ENCODE measurements around the gene SFXN5. TPM values are rescaled to one million over a fixed set of nuclear protein-coding genes. Genes with fewer than 3 reads are reported as not detected.

Gene SFXN5
- total RNA-seq, 1 donor from 2014 or later, result 9.7 TPM

DNA sequence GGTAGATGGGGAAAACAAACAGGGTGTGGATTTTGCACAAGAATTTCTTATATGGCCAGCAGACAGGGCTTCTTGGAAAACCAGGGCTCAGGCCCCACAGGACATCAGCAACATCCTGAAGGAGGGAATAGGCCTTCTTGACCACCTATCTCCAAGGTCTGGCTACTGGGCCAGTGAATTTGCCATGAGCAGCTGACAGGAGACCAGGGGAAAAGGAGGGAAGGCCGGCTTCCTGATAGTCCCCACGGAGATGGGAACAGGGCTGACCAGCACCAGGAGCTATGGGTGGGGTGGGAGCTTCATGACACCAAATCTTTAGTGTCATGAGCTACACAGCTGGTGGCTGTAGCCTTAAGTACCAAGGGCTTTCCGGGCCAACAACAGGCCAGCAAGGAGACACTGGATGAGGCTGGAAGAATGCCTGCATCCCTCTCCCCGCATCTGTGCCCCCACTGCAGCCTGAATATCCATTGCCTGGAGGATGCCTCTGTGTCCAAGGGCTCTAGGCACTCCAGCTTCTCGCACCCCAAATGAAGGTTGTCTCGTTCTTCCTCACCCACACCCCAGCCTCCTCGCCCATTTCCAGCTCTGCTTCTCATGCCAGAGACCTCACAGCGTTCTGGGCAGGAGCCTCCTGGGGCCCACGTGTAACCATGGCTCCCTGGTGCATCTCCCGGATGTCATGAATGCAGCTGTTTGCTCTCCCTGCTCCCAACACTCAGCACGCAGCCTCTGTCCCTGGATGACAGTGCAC is 79.4 kb downstream of the SFXN5 start:
- no peak for DNase-seq
- intact Hi-C loops (cut with DNase I), result loop anchor here (5.0 kb wide), 1 partner anchor 170 kb away; no protein-coding TSS in a partner anchor
- ATAC-seq (ENCODE audit: poor library complexity), result no peak

DNA sequence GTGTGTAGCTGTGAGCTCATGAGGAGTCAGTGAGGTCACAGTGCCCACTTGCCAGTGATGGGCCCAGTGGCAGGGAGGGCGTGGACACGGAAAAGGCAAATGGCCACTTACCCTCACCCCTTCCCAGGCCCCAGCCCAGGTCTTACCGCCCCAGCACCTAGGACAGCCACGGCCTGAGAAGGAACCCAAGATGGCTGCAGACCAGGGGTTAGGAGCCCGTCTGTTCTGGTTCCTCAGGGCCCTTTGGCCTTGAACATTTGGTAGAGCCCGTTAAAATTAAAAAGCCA is 80.1 kb downstream of the SFXN5 start:
- DNase-seq, result no peak

DNA sequence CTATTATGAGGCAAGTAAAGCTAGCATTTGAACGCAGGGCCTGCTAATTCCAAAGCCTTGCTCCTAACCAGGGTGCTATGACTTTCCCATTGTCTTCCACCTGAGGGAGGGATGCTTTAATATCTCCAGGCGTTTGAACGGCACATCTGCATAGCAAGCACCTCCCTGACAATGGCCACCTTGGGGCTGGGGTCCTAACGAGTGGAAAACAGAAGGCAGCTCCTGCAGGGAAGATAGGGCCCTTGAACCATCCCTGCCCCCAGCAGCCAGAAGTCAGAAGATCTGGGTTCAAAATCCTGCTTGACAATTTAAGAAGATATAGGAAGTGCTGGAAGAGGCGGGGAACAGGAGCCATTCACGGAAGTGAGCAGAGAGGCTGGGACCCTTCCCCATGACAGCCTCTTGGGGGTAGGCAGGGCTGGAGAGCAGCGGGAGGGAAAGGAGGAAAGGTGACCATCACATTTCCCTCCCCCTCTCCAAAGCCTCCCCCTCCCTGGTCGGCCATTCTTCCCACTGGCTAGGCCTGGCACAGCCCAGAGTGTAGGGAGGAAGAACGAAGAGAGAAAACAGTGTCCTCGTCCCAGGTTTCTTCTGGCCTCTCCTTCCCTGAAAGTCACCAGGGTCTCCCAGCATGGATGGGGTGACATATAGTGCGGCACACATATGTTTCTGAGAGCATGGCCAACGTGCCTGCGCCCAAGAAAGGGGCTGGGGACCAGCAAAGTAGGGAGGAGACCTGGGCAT is 80.6 kb downstream of the SFXN5 start:
- ATAC-seq (ENCODE audit: poor library complexity) (no peak), DNase-seq (no peak)
- intact Hi-C loops (cut with DNase I), result loop anchor here (5.0 kb wide), 1 partner anchor 171 kb away; no protein-coding TSS in a partner anchor

More for the DNA sequence above, 80.1 kb downstream of the SFXN5 start:
- intact Hi-C loops (cut with DNase I), result loop anchor here (5.0 kb wide), 1 partner anchor 171 kb away; no protein-coding TSS in a partner anchor
- ATAC-seq (ENCODE audit: poor library complexity), result no peak

DNA sequence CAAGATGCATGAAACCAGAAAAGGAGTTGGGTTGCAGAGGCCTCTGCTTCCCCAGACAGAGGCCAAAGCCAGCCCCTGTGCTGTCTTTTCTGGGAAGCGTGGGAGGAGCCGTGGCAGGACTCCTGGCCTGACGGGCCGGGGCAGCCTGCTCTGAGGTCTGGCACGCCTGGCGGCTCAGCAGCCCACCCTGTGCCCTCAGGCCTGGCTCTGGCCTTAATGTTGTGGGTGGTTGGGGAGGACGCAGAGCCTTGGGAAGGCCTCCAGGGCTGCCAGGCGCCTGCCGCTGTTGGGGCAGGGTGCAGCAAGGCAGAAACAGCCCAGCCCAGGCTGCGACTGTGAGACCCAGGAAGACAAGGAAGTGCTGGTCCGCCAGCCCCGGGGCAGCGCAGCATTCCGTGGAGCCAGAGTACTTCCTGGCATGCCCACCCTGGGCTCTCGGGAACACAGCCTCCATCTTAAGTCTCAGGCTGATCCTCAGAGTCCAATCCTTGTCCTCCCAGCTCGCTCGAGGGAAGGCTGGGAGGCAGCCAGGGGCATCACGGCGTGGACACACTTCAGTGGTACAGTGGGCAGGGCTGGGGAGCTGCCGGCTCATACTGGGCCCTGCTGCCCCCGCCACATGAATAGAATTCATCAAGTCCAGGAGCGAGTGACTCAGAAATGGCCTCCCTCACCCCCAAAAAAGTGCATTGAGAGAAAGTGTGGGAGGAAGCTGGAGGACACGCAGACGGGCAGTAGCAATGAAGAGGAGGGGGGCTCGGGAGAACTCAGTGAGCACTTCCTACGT is 81.5 kb downstream of the SFXN5 start:
- peak; percentile 72 for ATAC-seq (ENCODE audit: poor library complexity)
- peak; percentile 63 for DNase-seq
- intact Hi-C loops (cut with DNase I), result loop anchor here (5.0 kb wide), 1 partner anchor 172 kb away; no protein-coding TSS in a partner anchor

DNA sequence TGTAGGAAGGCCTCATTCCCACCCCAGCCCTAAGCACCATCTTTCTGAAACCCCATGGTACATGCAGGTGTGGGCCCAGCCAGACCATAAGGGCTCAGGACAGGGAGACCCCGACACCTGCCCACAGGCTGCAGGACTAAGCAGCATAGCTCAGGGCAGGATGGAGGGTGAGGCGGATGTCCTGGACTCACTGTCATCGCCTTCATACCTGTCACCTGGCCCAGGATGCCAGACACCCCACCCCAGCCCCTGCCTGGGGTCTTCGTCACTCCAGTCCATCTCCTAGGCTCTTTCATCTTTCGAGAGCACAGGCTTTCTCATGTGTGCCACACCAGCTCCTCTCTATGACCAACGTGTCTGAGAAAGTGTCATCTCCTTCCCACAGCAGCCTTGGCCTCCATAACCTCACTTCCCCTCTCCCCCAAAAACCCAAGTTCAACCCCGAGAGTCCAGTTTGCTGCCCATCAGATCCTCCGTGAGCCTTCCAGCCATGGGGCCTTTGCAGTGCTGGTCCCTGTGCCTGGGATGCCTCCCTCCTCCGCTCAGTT is 82.7 kb downstream of the SFXN5 start:
- DNase-seq, result no peak
- intact Hi-C loops (cut with DNase I), result no loop called here

DNA sequence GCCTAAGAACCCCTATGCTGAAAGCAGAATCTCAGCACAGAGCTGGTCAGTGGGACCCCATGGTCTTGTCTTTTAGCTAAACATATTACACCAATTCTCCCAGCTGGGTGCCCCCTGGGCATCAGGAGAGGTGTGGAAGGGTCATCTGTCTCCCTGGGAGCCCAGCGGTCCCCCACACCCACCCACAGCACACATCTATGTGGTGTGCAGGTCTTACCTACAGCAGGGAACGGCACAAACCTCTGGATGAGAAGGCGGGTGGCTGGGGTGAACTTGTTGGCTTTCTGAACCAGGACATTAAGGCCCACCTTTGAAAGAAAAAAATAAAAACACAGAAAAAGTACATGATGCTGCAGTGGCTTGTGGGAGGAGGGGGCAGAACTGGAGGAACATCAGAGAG is 83.5 kb downstream of the SFXN5 start:
- DNase-seq (no peak), ATAC-seq (ENCODE audit: poor library complexity) (no peak)
- intact Hi-C loops (cut with DNase I), result no loop called here

More for the DNA sequence above, 82.7 kb downstream of the SFXN5 start:
- ATAC-seq (ENCODE audit: poor library complexity), result no peak

DNA sequence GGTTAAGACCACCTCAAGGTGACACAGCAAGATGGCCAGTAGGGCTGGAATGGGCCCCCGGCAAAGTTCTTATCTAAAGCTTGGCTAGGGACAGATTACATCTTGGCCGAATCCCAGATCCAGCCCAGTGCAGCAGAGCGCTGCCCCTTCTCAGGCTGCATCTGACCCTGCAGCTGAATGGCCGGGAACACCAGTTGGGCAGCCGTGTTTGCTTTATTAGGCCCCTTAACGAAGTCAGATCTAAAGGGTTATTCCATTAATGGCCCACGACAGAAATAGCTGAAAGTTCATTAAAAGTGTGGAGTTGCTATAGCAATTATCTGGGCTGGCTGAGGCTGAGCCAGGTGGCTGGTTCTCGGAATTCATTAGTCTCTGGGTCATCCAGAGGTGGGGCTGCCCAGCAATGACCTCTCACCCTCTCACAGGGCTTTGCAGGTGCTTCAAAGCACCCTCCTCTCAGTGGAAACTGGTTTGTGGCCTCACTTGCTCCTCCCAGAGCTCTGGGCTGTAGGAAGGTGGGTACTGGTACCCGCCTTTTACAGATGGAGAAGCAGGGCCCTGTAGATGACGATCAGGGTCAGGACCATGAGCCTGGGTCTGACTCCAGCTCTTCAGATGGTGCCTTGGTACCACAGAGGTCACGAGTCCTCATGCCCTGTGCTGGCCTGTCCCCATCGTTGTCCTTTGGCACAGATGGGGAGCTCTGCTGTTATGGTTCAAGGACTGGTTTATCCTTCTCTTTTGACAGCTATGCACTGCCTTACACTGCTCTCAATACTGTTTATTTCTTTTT is 85.4 kb downstream of the SFXN5 start:
- intact Hi-C loops (cut with DNase I), result no loop called here
- DNase-seq (no peak), ATAC-seq (ENCODE audit: poor library complexity) (peak; percentile 2)

DNA sequence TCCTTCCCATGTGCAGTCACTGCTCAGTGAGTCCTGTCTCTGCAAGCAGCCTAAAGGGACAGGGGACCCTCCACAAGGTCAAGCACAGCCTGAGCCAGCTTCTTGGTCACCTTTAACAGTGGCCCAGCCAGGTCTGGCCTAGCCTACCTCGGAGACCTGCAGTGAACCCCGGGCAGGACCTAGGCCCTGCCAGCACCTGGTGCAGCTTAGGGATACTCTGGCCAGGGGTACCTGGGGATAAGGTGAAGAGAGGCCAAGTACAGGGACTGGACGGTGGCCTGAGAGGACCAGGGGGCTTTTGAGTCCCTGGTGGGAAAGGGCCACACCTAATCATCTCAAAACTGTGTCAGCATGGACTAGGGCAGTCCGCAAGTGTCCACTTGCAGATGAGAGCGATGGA is 86.4 kb downstream of the SFXN5 start:
- ATAC-seq (ENCODE audit: poor library complexity) (no peak), DNase-seq (no peak)
- intact Hi-C loops (cut with DNase I), result no loop called here

DNA sequence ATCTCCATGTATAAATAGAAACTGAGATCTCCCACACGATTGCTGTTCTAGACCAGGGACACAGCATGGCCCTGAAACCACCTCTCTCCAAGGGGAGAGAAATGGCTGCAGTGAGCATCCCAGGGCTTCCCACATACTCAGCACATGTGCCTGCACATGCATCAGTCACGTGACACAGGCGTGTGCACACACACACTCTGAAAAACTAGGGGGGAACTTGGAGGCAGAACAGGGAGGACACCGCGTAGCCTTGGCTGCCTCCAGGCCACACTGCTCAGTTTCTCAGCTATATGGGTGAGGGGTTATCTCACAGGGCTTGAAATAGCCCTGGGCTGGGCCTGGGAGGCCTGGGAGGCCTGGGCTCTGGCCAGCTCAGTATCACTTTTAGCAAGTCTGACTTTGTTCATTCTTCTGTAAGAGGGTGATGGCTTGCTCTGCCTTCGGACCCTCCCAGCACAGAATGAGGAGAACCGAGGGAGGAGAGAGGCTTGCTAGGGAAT is 87.3 kb downstream of the SFXN5 start:
- DNase-seq, result peak; percentile 74
- peak; percentile 92 for ATAC-seq (ENCODE audit: poor library complexity)
- intact Hi-C loops (cut with DNase I), result loop anchor here (5.0 kb wide), 1 partner anchor 83 kb away; no protein-coding TSS in a partner anchor

DNA sequence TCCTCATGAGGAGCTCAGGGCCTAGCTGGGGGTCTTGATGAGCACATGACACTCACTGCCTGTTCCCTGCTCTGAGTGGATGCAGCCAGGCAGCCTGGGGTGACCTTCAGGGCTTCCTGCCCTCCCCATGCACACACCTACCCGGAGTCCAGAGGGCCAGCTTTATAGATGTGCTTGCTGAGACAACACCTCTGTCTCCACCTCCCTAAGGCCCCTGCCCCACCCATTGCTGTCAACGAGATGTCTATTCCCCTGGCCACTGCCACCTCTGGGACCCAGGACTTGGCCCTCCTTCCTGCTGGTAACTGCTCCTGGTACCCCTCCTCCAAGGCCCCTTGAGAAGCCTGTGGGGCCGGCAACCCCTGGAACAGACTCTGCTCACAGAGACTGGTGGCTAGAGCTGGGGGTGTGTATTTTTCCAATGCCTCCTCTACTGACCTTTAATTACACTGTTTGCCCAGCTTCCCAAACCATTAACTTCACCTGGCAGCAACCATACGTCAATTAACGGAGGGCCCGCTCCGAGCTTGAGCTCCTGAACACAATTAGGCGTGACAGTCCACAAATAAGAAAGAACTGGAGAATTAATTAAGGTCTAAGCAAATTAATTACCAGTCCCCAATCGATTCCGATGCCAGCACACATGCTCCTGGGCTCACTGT is 87.9 kb downstream of the SFXN5 start:
- ATAC-seq (ENCODE audit: poor library complexity), result peak; percentile 55
- no peak for DNase-seq
- intact Hi-C loops (cut with DNase I), result loop anchor here (5.0 kb wide), 1 partner anchor 84 kb away; no protein-coding TSS in a partner anchor

DNA sequence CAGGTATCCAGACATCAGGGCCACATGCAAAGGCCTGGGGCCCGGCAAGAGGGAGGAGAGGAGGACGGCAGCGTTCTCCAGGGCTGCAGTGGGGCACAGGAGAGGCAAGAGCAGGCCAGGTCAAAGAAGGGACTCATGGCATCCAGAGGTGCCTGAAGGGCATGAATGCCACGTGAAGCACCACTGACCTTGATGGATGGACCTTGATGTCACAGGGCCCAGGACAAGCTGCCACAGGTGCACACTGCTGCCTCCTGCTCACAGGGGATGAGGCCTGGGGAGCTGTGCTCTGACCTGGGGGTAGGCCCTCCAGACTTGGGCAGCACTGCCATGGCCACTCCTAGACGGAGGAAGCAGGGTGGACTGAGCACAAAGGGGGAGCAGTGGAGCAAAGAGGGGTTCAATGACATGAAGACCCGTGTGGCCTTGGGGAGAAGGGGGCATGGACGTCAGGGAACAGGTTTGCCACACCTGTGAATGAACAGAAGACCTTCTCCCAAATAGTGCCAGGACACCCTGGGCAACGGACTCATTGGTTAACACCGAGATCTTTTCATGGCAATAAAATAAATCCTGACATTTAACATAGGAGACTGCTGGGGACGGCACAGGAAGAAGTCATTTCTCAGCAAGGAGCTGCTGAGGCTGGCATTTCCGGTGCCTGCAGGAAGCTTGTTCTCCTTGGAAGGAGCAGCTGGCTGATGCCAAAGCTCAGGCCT is 88.6 kb downstream of the SFXN5 start:
- no peak for ATAC-seq (ENCODE audit: poor library complexity)
- intact Hi-C loops (cut with DNase I), result loop anchor here (5.0 kb wide), 1 partner anchor 84 kb away; no protein-coding TSS in a partner anchor
- no peak for DNase-seq

DNA sequence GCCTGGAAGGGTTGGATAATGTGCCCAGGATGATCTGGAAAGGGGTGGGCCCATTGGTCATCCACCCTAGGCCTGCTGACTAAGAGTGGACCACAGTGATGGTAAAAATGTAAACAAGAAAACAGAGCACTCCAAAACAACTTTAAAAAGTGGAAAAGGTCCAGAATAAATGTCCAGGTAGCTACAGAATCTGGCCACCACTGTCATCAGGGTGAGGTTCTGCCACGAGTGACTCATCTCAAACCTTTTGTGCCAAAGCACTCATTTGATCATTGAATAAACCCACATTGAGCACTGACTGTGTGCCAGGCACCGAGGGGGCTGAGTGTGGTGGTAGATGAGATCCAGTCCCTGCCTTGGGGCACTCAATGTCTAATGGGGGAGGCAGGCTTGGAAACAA is 89.3 kb downstream of the SFXN5 start:
- intact Hi-C loops (cut with DNase I), result loop anchor here (5.0 kb wide), 1 partner anchor 85 kb away; no protein-coding TSS in a partner anchor
- DNase-seq, result no peak

DNA sequence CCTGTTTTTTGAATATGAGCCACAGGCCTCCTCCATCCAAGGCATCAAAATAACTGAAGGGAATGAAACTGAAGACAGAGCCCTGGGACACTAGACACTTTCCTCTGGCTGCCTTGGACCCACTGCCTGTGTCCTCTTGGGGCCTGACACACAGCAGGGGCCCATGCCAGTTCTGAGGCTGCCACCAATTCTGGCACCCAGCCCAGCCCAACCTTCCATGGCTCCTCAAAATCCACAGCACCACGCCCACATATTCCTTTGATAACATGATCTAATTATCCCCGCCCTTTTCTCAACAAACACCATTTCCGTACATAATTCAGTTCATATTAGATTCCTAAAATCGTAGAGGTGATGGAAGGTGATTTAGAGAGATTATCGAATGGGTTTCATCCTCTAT is 90.0 kb downstream of the SFXN5 start:
- intact Hi-C loops (cut with DNase I), result loop anchor here (5.0 kb wide), 1 partner anchor 86 kb away; no protein-coding TSS in a partner anchor
- ATAC-seq (ENCODE audit: poor library complexity), result no peak
- DNase-seq, result no peak

More for the DNA sequence above, 89.3 kb downstream of the SFXN5 start:
- ATAC-seq (ENCODE audit: poor library complexity), result no peak

DNA sequence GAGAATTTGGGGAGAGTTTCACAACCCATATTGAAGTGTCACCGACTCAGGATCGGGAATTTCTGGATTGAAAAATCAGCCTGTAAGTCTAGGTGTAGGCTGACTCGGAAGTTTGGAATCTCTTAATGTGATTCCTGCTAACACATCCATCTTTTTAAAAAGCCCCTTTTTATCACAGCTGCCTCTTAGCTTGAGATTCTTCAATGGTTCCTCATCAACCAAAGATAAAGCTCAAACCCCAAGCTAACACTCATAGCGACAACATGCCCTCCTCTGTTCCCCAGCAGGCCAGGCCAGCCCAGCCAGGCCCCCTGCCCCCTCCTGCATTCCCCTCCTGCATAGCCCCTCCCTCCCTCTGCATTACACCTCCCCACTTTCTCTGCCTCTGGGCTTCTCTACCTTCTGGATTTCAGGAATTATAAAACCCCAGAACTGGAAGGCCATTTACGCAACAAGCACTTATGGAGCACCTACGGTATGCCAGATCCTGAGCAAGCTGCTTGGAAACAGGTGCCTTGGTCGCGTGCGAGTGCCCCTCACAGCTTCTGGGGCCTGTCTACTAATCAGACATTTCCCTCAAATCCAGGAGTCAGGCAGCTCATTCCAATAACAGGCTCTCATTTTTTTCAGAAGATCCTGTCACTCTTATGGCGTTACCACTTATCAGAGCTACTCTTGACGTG is 90.8 kb downstream of the SFXN5 start:
- no peak for ATAC-seq (ENCODE audit: poor library complexity)
- no peak for DNase-seq
- intact Hi-C loops (cut with DNase I), result loop anchor here (5.0 kb wide), 1 partner anchor 87 kb away; no protein-coding TSS in a partner anchor

DNA sequence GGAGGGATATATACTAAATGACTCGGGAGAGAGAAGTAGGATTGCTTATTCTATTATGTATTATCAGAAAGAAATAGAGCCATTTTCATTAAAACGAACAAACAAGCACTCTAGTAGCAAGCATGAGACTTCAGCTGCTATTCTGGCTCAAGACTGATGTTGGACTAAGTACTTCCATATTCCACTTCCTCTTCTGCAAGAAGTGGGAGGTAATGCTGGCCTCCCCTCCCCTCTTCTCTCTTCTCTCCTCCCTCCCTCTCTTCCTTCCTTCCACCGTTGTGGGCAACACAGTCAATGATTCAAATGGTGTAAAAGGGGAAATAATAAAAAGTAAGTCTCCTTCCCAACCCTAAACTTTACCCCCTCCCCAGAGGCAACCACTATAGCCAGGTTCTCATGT is 91.6 kb downstream of the SFXN5 start:
- DNase-seq, result no peak
- intact Hi-C loops (cut with DNase I), result loop anchor here (5.0 to 10.0 kb wide), 2 partner anchors 85 to 87 kb away; no protein-coding TSS in a partner anchor
- no peak for ATAC-seq (ENCODE audit: poor library complexity)

DNA sequence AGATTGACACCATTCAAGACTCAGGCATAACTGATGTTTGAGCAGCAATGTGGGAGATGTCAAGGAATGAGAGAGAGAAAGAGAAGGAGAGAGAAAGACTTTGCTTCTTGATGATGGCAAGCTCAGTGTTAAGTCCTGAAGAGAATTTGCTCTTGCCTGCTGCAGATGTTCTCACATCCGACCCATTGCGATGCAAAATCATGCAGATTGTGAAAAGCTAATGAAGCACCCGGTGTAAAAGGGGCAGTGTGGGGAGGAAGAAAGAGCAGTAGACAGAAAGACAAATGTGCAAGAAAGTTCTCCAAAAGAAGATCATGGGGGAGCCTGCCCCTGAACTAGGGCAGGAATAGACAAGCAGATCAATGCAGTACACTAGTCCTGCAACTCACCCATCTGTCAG is 96.5 kb downstream of the SFXN5 start:
- ATAC-seq (ENCODE audit: poor library complexity), result no peak
- DNase-seq, result no peak
- intact Hi-C loops (cut with DNase I), result loop anchor here (10.0 kb wide), 1 partner anchor 80 kb away; no protein-coding TSS in a partner anchor
